Embryonic facial prominence (tissue), 1 donor: ENCODE measurements around the gene KDM4C.

Experiments
- DNase-seq: peaks from one replicate; pipeline ENCODE4 v3.0.0-alpha.2; 2016; ENCODE audit errors: extremely low spot score

KDM4C gene

GRCh38 chr9:6904371-6904770, 146.6 kb downstream of the KDM4C start:
- no peak for DNase-seq

- DNase-seq = no peak
Observed at GRCh38 chr9:6905850-6906375, 148.1 kb downstream of the KDM4C start.

GRCh38 chr9:6907772-6908381, 150.1 kb downstream of the KDM4C start:
- DNase-seq = no peak

- no peak for DNase-seq
Observed at GRCh38 chr9:6909181-6909580, 151.4 kb downstream of the KDM4C start.

GRCh38 chr9:6910032-6910431, 152.3 kb downstream of the KDM4C start:
- no peak for DNase-seq

GRCh38 chr9:6910497-6910896, 152.7 kb downstream of the KDM4C start:
- DNase-seq = no peak

- DNase-seq = no peak
Observed at GRCh38 chr9:6911901-6912638, 154.3 kb downstream of the KDM4C start.

GRCh38 chr9:6915635-6916034, 157.9 kb downstream of the KDM4C start:
- no peak for DNase-seq

- DNase-seq = no peak
Observed at GRCh38 chr9:6917162-6917561, 159.4 kb downstream of the KDM4C start.

- DNase-seq = no peak
Observed at GRCh38 chr9:6920041-6920440, 162.3 kb downstream of the KDM4C start.

- no peak for DNase-seq
Observed at GRCh38 chr9:6921315-6921714, 163.5 kb downstream of the KDM4C start.

- no peak for DNase-seq
Observed at GRCh38 chr9:6922124-6922676, 164.4 kb downstream of the KDM4C start.

GRCh38 chr9:6922680-6923079, 164.9 kb downstream of the KDM4C start:
- DNase-seq = no peak

GRCh38 chr9:6923086-6923485, 165.3 kb downstream of the KDM4C start:
- no peak for DNase-seq

- DNase-seq = no peak
Observed at GRCh38 chr9:6924149-6924548, 166.4 kb downstream of the KDM4C start.

GRCh38 chr9:6924988-6925563, 167.3 kb downstream of the KDM4C start:
- no peak for DNase-seq

- DNase-seq = no peak
Observed at GRCh38 chr9:6925836-6926235, 168.1 kb downstream of the KDM4C start.

GRCh38 chr9:6926436-6926835, 168.7 kb downstream of the KDM4C start:
- DNase-seq = no peak

- DNase-seq = no peak
Observed at GRCh38 chr9:6927838-6928237, 170.1 kb downstream of the KDM4C start.

- no peak for DNase-seq
Observed at GRCh38 chr9:6928863-6929262, 171.1 kb downstream of the KDM4C start.

- no peak for DNase-seq
Observed at GRCh38 chr9:6929441-6930215, 171.9 kb downstream of the KDM4C start.

- DNase-seq = no peak
Observed at GRCh38 chr9:6930827-6931226, 173.1 kb downstream of the KDM4C start.
